Hepatocyte (in vitro differentiated cells): ENCODE measurements around the gene WDR31.

Experiments
- CTCF ChIP-seq: fragments of 200-600 bp; sonication (generic); IDR thresholded peaks from 2 replicates; pipeline ENCODE4 v1.5.1; 2016; ENCODE audit warnings: antibody characterized with exemption, mild to moderate bottlenecking; ENCODE audit not compliant: poor library complexity
- EZH2 ChIP-seq: fragments of 200-600 bp; sonication (generic); IDR thresholded peaks from 2 replicates; pipeline ENCODE4 v1.6.1; 2016; ENCODE audit warnings: antibody characterized with exemption, mild to moderate bottlenecking, borderline replicate concordance

DNA sequence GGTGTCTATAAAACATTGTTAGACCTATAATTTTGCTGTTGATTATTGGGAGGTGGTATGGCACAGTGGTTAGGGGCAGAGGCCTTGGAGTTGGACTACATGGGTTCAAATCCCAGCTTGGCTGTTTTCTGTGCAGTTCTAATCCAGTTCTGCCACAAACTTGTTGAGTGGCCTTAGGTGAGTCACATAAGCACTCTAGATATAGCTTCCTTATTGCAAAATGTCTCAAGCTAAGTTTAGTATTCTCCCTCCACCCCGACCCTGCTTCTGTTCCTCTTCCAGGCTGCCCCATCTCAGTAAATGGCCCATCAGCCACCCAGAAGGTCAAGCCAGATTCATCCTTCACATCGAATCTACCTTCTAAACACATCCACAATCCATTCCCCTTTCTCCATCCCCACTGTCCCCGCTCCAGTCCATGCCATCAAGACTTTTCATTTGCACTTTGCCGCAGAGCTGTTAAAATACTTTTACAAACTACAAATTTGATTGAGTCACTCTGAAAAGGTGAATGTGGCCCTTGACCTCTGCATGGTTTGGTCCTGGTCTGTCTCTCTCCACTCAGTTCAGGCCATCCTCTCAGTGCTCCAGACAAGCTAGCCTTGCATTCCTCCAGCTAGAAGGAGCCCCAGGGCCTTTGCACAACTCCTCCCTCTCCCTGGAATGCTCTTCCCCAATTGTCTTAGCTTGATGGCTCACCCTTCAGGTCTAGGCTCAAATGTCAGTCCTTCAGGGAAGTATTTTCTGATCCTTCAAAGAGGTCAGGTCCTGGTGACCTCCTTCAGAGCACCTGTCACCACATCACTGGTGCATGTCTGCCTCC, 46.7 kb upstream of the WDR31 start:
- TF ChIP-seq CTCF = no peak
- no peak for TF ChIP-seq EZH2
